ENCODE data around the gene TEKT1.
"Not testable (repeated sequence)": the region's sequence is repeated elsewhere in the genome, so short reads cannot be mapped to it uniquely, and the experiment has no call there.

TEKT1 gene

DNA sequence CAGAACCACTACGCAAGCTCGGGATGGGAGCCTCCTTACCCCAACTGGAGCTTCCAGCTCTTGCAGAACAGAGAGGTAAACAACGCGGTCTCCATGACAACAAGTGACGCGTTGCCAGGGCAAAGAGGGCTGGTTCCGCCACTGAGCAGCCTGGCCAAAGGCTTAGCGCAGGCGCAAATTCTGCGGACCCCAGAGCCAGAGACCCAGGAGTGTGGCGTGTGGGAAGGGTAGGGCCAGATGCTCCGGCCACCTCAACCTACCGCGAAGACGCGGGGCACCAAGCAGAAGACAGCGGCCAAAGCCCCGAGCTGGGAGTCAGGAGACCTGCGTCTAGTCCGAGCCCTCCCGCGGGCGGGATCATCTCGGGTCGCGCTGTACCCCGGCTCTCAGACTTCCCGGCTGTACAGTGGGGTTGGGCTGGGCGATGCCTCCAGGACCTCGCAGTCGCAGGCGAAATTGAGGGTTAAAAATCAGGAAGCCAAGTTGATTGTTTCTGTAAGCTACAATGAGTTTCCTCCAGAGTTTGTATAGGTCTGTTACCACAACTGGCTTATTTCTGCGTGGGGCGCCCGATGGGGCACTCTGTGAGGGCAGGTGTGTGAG is at the start of gene TEKT1:
TSS of gene TEKT1 (minus strand) at position 69 of the 603 bp plus-strand sequence. CDS start 1,353 bp downstream, outside the sequence.
- DNase-seq = peak; percentile 58

DNA sequence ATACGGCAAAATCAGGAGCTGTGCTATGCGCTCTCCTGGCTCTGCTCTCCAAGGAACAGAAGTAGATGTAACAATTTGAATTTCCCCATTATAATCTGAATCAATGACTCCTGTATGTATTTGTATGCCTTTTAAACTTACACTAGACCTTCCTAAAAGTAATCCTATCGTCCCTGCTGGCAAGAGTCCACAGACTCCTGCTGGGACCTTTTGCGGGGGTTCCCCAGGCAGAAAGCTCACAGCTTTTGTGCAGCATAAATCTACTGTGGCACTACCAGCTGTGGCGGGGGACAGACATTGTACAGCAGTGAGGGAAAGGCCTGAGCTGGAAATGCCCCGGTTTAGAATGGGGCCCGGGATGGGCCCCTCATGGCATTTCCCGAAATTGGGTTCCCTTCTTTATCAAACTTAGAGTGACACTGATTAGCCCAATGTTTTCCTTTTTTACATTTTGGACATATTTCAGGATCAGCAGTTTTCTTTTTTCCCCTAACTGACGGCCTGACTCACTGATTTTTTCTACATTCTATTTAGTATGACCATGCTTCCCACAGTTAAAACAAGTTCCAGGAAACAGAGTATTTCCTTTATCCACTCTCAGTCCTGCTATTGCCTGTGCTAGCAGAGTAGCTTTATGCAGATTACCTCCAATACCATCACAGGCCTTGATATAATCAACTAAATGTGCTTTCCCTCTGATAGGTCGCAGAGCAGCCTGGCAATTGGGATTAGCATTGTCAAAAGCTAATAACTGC is 47.9 kb upstream of the TEKT1 start:
- DNase-seq = not testable (repeated sequence)

DNA sequence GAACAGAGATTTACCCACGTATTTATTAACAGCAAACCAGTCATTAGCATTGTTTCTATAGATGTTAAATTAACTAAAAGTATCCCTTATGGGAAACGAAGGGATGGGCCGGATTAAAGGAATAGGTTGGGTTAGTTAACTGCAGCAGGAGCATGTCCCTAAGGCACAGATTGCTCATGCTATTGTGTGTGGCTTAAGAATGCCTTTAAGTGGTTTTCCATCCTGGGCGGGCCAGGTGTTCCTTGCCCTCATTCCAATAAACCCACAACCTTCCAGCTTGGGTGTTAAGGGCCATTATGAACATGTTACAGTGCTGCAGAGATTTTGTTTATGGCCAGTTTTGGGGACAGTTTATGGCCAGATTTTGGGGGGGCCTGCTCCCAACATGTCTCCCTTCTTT is 43.7 kb upstream of the TEKT1 start:
- not testable (repeated sequence) for DNase-seq

DNA sequence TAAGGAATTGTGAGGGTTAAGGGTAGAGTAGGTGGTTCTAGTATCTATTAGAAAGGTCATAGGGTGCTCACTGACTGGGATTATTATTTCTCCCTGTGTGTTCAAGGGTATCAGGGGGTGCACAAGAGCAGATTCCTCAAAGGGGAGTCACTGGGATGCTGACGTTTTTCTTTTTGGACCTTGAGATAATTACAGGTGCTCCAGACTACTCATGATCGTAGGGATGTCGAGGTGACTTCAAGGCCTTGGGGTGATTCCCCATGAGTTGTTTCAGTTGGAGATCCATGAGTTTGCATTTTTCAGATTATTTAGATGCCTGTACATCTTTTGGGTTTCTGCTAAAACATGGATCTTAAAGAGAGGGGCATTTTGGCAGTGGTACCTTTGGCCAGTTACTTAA is 41.4 kb upstream of the TEKT1 start:
- no peak for DNase-seq

DNA sequence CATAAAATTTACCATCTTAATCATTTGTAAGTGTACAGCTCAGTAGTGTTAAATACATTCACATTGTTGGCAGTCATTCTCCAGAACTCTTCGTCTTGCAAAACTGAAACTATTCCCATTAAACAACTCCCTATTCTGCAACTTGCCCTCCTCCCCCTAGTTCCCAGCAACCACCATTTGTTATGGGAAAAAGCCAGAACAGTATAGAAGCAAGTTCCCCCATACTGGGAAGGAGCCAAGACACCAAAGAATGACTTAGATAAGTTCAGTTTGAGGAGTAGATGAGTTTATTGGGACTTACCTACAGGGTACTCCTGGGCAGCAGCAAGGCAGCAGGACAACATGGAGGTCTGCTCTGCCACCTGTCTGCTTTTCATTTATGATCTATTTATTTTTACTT is 39.3 kb upstream of the TEKT1 start:
- DNase-seq = no peak

DNA sequence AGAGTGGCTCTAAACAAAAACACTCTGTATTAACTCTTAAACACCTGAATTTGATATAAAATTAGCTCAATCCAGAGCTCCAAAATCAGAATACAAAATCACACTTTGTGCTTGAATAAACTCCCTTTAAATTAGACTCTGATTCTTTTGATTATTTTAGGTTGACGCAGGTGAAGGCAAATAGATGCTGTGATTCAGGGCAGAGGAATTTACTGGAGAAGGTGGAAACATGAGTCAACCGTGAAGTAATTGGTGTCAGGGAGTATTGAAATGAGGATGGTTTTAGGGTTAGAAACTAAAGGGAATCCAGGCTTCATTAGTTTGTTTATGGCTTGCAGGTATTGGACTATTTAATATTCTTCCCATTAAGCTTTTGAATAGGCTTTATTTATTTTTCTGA is 37.1 kb upstream of the TEKT1 start:
- DNase-seq = no peak

DNA sequence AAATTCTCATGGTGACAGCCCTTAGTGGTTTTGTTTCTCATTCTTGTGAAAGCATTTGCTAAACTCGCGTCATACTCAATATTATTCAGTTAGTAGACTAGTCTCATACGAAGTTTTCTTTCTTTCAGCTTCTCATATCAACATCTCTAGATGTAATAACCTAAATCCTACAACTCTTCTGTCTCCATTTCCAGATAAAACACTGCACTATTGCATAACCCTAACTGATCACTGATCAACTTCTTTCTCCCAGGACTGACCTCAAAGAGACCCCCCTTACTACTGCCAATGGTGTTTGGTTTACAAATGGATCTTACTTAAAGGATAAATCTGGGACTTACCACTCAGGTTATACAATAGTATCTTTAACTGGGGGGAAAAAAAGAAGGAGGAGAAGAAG is 36.3 kb upstream of the TEKT1 start:
- DNase-seq = no peak

DNA sequence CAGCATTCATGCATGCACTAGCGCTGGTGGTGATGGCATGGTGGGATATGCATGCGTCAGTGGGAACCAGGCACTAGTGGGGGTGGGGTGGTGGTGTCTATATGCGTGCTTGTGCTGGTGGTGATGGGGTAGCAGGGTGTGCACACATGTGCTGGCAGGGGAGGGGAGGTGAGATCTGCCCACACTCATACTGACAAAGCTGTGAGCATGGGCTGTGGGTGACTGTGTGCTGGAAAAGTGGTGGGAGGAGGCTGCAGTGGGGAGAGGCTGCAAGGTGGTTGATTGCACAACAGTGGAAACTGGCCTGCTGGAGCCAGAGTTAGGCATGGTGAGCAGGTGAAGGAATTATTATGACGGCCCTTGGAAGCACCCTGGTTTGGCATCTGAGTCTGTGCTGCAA is 31.3 kb upstream of the TEKT1 start:
- no peak for DNase-seq

DNA sequence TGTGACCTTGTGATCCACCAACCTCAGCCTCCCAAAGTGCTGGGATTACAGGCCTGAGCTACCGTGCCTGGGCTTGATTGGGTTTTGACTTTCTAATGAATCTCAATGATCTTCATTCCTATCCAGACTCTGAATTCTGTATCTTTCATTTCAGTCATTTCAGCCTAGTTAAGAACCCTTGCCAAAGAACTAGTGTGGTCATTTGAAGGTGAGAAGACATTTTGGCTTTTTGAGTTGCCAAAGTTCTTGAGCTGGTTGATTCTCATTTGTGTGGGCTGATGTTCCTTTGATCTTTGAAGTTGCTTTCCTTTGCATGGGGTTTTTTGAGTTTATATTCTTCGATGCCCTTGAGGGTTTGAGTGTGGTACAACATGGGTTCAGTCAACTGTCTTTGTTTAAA is 30.6 kb upstream of the TEKT1 start:
- DNase-seq = no peak

DNA sequence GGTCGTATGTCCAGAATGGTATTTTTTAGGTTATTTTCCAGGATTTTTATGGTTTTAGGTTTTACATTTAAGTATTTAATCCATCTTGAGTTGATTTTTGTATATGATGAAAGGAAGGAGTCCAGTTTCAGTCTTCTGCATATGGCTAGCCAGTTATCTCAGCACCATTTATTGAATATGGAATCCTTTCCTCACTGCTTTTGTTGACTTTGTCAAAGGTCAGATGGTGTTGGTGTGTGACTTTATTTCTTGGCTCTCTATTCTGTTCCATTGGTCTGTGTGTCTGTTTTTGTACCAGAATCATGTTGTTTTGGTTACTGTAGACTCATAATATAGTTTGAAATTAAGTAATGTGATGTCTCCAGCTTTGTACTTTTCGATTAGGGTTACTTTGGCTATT is 26.4 kb upstream of the TEKT1 start:
- no peak for DNase-seq

DNA sequence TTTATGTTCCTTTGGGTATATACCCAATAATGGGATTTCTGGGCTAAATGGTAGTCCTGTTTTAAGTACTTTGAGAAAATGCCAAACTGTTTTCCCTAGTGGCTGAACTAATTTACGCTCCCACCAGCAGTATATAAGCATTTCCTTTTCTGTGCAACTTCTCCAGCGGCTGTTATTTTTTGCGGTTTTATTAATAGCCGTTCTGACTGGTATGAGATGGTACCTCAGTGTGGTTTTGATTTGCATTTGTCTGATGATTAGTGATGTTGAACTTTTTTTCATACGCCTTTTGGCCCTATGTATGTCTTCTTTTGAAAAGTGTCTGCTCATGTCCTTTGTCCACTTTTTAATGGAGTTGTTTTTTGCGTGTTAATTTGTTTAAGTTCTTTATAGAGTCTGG is 25.8 kb upstream of the TEKT1 start:
- DNase-seq = no peak

DNA sequence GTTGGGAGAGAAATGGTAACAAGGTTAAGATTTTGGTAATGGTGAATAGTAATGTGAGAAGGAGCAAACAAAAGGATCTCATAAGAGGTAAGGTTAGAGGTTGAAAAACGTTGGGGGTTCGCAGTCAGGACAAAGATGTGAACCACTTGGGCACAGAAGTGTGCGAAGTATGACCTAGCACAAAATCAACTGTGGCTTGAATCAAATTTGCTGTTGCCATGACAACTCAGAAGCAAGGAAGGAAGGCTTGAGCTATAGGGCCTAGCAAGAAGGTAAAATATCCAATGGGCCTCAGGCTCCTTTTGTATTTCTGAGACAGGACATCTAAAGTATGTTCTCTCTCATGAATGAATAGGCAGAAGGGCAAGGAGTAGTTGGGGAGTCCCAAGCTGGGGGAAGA is 24.5 kb upstream of the TEKT1 start:
- DNase-seq = no peak

DNA sequence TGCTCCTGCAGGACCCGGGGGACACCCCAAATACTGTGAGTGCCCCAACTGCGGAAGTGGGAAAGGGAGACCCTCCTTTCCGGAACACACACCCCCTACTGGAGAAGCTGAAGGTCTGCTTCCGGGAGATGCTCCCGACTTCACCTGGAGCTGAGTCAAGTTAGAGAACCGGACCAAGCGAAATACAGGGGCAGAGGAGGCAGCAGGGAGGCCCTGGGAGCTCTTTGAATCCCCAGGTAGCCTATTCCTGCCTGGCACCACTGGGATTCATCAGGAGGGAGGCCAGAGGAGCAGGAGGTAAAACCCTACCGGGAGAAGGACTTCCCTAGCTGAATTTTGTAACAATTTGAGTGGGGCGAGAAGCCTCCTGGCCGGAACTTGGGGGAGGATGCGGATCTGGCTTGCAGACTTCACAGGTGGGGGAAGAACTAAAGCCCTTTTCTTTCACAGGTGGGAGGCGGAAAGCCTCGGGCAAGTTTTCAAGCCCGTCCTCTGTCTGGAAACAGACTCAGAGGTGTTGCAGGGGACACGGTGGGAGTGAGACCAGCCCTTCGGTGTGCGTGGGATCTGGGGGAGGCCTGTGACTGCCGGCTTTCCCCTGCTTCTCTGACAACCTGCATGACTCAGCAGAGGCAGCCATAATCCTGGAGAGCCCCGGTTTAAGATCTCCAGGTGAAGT is 22.4 kb upstream of the TEKT1 start:
- no peak for DNase-seq

DNA sequence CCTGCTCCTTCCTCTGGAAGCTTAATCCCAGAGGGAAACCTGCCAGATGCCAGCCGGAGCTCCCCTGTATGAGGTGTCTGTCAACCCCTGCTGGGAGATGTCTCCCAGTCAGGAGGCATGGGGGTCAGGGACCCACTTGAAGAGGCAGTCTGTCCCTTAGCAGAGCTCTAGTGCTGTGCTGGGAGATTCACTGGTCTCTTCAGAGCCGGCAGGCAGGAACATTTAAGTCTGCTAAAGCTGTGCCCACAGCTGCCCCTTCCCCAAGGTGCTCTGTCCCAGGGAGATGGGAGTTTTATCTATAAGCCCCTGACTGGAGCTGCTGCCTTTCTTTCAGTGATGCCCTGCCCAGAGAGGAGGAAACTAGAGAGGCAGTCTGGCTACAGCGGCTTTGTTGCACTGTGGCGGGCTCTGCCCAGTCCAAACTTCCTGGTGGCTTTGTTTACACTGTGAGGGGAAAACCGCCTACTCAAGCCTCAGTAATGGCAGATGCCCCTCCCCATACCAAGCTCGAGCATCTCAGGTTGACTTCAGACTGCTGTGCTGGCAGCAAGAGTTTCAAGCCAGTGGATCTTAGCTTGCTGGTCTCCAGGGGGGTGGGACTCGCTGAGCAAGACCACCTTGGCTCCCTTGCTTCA is 17.1 kb upstream of the TEKT1 start:
- DNase-seq = not testable (repeated sequence)

DNA sequence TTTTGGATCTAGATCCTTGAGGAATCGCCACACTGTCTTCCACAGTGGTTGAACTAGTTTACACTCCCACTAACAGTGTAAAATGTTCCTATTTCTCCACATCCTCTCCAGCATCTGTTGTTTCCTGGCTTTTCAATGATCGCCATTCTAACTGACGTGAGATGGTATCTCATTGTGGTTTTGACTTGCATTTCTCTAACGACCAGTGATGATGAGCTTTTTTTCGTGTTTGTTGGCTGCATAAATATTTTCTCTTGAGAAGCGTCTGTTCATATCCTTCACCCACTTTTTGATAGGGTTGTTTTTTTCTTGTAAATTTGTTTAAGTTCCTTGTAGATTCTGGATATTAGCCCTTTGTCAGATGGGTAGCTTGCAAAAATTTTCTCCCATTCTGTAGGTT is 14.6 kb upstream of the TEKT1 start:
- DNase-seq = not testable (repeated sequence)

DNA sequence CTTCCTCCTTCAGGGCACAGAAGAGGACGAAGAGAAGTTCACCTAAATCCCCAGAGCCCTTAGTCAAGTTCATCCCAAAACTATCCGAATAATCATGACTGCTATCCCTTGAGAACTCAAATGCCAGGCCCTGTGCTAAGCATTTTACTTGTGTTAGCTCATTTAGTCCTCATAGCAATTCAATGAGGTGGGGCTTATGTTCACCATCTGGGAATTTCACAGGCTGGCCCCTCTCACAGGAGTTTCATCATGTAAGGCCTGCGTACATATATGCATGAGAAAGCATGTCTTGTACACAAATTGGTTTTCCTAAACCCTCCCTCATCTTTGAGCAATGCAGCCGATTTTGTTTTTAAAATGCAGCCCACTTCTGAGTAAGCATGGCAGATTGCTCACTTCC is 12.9 kb upstream of the TEKT1 start:
- DNase-seq = not testable (repeated sequence)

DNA sequence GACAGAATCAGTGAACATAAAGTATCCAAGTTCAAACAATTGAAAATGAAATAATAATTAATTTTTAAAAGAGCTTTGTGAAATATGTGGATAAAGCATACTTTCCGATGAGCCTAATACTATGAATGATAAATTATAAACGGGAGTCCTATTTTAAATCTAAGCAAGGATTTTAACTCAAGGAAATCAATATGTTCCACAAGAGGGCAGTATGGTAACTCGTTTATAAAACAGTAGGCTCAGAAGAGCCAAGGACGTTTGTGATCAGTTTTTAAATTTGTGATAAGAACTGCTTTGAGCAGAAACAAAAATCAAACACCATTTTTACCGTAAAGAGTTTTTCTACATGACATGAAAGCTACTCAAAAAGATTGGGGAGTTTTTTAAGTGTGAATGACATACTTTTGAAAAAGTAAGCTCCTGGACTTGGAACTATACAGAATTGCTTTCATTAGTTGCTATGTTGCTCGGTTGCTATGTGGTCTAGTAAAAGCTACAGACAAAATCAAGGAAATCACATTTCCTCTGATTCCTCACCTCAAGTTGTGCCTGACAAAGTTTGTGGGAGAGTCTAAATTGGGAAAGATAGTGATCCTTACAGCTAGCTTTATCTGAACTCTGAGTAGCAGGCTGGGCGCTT is 11.8 kb upstream of the TEKT1 start:
- DNase-seq = peak; percentile 48

DNA sequence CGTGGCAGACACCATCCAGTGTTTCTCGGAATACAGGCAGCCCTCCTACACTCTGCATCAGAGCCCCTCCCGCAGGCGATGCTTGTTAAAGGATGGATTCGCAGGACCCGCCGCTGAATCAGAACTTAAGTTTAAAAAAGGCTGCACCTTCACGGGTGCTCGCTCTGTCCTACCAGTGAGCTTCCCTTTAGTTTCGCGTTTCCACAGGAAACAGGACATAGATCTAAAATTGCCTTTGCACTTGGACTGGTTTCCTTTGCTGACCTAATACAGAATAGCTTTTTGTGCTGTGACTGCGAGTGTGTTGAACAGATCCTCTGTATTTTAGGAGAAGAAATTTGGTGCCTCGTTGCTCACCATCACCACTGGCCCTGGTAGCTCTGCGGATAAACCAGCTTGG is 10.2 kb upstream of the TEKT1 start:
- DNase-seq = not testable (repeated sequence)

DNA sequence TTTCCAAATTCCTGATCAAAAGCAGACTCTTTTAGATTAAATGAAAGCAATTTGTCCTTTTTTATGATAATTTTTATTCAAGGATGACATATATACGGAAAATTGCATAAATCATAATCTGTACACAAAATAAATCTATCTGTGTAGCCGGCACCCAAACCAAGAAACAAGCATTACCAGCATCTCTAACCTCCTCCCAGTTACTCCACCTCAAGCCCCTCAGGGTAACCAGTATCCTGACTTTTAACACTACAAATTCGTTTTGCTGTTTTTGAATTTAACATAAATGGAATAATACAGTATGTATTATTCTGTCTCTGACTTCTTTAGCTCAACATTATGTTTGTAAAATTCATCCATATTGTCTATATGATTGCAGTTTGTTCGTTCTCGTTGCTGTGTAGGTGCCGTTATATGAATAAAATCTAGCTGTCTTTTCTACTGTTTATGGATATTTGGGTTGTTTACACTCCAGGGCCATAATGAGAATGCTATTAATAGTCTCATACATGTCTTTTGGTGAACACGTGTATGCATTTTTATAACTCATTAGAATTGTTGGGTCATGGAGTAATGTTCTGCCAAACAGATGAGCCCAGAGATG is 1.0 kb downstream of the TEKT1 start:
- no peak for DNase-seq

DNA sequence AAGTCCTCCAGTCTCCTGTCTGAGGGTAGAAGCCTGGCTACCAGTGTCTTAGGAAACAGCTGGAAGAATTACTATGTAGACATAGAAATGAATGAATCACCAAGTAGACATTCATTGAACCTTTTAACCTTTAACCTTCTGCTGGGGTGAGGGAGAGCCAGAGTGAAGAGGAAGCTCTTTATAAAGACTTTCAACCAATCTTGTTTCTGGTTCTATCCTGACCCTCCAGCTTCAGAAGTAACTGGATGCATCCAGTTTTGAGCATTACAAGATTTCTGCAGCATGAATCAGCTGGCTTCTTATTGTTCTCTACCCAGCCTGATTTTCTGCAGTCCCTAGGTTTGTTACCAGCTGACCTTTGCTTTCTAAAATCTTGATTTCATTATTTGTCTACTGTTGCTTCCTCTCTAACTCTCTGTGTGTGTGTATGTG is 8.5 kb downstream of the TEKT1 start:
- DNase-seq = no peak

DNA sequence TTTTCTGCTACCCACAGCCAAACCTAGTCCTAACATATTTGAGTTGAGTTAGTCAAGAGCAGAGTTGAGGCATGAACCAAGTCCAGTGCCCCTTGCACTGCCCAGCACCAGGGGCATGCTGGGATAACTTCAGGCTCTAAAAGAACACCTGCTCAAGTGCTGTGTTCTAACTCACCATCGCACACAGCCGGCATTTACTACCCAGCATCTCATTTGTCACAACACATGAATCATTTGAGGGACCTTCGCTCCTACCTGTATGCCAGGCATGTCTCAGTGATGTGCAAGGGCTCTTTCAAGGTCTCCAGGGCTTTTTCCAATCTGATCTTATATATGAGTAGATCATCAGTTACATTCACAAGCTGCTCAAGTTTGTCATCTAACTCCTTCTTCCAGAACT is 12.6 kb downstream of the TEKT1 start:
- DNase-seq = no peak

DNA sequence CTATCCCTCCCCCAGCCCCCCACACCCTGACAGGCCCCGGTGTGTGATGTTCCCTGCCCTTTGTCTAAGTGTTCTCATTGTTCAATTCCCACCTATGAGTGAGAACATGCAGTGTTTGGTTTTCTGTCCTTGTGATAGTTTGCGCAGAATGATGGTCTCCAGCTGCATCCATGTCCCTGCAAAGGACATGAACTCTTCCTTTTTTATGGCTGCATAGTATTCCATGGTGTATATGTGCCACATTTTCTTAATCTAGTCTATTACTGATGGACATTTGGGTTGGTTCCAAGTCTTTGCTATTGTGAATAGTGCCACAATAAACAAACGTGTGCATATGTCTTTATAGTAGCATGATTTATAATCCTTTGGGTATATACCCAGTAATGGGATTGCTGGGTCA is 15.2 kb downstream of the TEKT1 start:
- not testable (repeated sequence) for DNase-seq

DNA sequence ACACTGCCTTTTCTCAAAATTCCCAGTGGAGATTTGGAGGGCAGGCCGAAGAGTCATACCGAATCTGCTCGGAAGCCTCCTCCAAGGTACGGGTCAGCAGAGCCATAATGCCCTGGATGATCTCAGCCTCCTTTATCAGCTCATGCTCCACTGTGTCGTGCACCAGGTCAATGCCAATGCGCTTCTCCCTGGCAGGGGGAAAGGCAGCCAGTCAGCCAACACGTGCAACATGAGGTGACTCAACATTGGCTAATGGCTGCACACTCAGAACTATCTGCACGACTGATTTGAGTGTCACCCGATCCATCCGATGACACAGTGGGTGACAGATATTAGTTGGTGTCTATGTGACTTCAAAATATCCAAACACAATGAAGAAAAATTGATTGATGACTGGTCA is 15.8 kb downstream of the TEKT1 start:
- no peak for DNase-seq
